GM12878 (cell line): ENCODE measurements around the gene MEIS1. TPM values are rescaled to one million over a fixed set of nuclear protein-coding genes. Genes with fewer than 3 reads are reported as not detected.
"Not testable (repeated sequence)": the region's sequence is repeated elsewhere in the genome, so short reads cannot be mapped to it uniquely, and the experiment has no call there.

Experiments used
- ATAC-seq: fragments of 200-7000 bp; cut with Tn5 transposase; 3 replicates; pipeline ENCODE4 v1.9.1; 2020; ENCODE audit warnings: mild to moderate bottlenecking, moderate library complexity
- BruUV-seq: library from RNA; stranded (reverse); fragments of 400-500 nt; replicated peaks from 2 replicates; lab custom pipeline; 2021; lab: Mats Ljungman, UMichigan
- CTCF ChIA-PET: fragments of 300-600 bp; sonication (Branson Sonifier 250); formaldehyde crosslinking; extraction: SDS; loops from one replicate; lab custom pipeline; 2021; ENCODE audit warnings: inconsistent platforms; lab: Yijun Ruan, JAX
- POLR2A ChIA-PET: fragments of 350-600 bp; formaldehyde crosslinking; extraction: SDS; loops from one replicate; lab custom pipeline; 2021; ENCODE audit warnings: inconsistent platforms; lab: Charles Lee
- RAD21 ChIA-PET: fragments of 300-600 bp; sonication (Branson Sonifier 250); formaldehyde crosslinking; loops from one replicate; lab custom pipeline; 2023; ENCODE audit warnings: antibody characterized with exemption; ENCODE audit not compliant: unreplicated experiment; lab: Charles Lee
- SMC1A ChIA-PET: fragments of 300-600 bp; sonication (Branson Sonifier 250); formaldehyde crosslinking; loops from one replicate; lab custom pipeline; 2023; ENCODE audit not compliant: unreplicated experiment, uncharacterized antibody; lab: Charles Lee
- DNase-seq: peaks from one replicate; pipeline ENCODE4 v3.0.0-alpha.2; 2011; ENCODE audit warnings: low read depth, low spot score
- FAIRE-seq: peaks from 3 replicates; lab custom pipeline; 2011; peaks lifted over from hg19 to GRCh38; lab: Jason Lieb, UNC
- H2AFZ ChIP-seq: 2 replicates; pipeline ENCODE4 v1.6.0; 2011; ENCODE audit warnings: low read depth, low read length, control low read depth; ENCODE audit not compliant: control insufficient read depth
- H3K27ac ChIP-seq: 2 replicates; pipeline ENCODE4 v1.5.1; 2011; ENCODE audit warnings: control low read depth; ENCODE audit not compliant: control insufficient read depth, insufficient read depth
- H3K27me3 ChIP-seq, 2 experiments: replicated peaks in 1 of 2; 2 replicates each; pipeline versions ENCODE4 v1.6.0 to v1.6.1; 2011; ENCODE audit warnings: low read length in 1 of 2; ENCODE audit not compliant: control insufficient read depth in 2 of 2, insufficient read depth in 2 of 2
- H3K36me3 ChIP-seq, 2 experiments: 2 replicates each; pipeline ENCODE4 v1.5.1; 2011; ENCODE audit warnings: low read length in 1 of 2; ENCODE audit not compliant: control insufficient read depth in 2 of 2, insufficient read depth in 2 of 2
- H3K4me1 ChIP-seq: 2 replicates; pipeline ENCODE4 v1.6.1; 2011; ENCODE audit warnings: mild to moderate bottlenecking, low read length, moderate library complexity, mixed read lengths; ENCODE audit not compliant: control insufficient read depth, insufficient read depth
- H3K4me2 ChIP-seq: 2 replicates; pipeline ENCODE4 v1.6.0; 2011; ENCODE audit warnings: control low read depth; ENCODE audit not compliant: control insufficient read depth, insufficient read depth
- H3K4me3 ChIP-seq: fragments of 200-600 bp; sonication (generic); 2 replicates; pipeline ENCODE4 v1.5.1; 2016
- H3K79me2 ChIP-seq: 2 replicates; pipeline ENCODE4 v1.6.0; 2011; ENCODE audit warnings: low read length; ENCODE audit not compliant: control insufficient read depth, insufficient read depth
- H3K9ac ChIP-seq: 2 replicates; pipeline ENCODE4 v1.8.0; 2011; ENCODE audit warnings: low read length, control low read depth, mixed read lengths; ENCODE audit not compliant: control insufficient read depth, insufficient read depth
- H3K9me3 ChIP-seq: replicated peaks from 3 replicates; pipeline ENCODE4 v1.5.1; 2011; ENCODE audit warnings: mild to moderate bottlenecking, low read length; ENCODE audit not compliant: control insufficient read depth, insufficient read depth
- H4K20me1 ChIP-seq: 2 replicates; pipeline ENCODE4 v1.6.0; 2011; ENCODE audit not compliant: control insufficient read depth, insufficient read depth
- ATF7 ChIP-seq: fragments of 450-650 bp; IDR thresholded peaks from 2 replicates; pipeline ENCODE4 v1.6.1; 2016; ENCODE audit warnings: low read depth, mild to moderate bottlenecking
- BRCA1 ChIP-seq: IDR thresholded peaks from 2 replicates; pipeline ENCODE4 v1.6.1; 2011; ENCODE audit warnings: low read depth, low read length, improper control_type of control experiment
- CBFB ChIP-seq: IDR thresholded peaks from 2 replicates; pipeline ENCODE4 v1.6.1; 2016; ENCODE audit warnings: antibody characterized with exemption, low read depth
- EED ChIP-seq: sonication (generic); IDR thresholded peaks from 2 replicates; pipeline ENCODE4 v1.6.1; 2016; ENCODE audit warnings: antibody characterized with exemption, low read depth
- IKZF2 ChIP-seq, 2 experiments: fragments of 450-650 bp; IDR thresholded peaks; 2 replicates each; pipeline ENCODE4 v1.6.1; 2017; ENCODE audit warnings: mild to moderate bottlenecking in 2 of 2, moderate library complexity in 2 of 2
- MYB ChIP-seq: fragments of 150-350 bp; IDR thresholded peaks from 2 replicates; pipeline ENCODE4 v1.6.1; 2014; ENCODE audit warnings: mild to moderate bottlenecking, low read depth, low read length, borderline replicate concordance
- MYC ChIP-seq: IDR thresholded peaks from 2 replicates; pipeline ENCODE4 v1.6.1; 2011; ENCODE audit warnings: mild to moderate bottlenecking, low read length, moderate library complexity, inconsistent platforms; ENCODE audit not compliant: insufficient read depth, insufficient replicate concordance, insufficient read length, severe bottlenecking
- POU2F2 ChIP-seq: IDR thresholded peaks from 3 replicates; pipeline ENCODE4 v1.6.1; 2011; ENCODE audit warnings: low read depth, mild to moderate bottlenecking, low read length, borderline replicate concordance
- RBBP5 ChIP-seq: fragments of 200-600 bp; sonication (generic); conservative IDR thresholded peaks from 2 replicates; pipeline ENCODE4 v1.6.1; 2016
- STAT1 ChIP-seq: fragments of 450-650 bp; conservative IDR thresholded peaks from 2 replicates; pipeline ENCODE4 v1.6.1; 2014; ENCODE audit warnings: antibody characterized with exemption, mild to moderate bottlenecking
- SUPT20H ChIP-seq: IDR thresholded peaks from 2 replicates; pipeline ENCODE4 v1.6.1; 2011; ENCODE audit warnings: low read depth, mild to moderate bottlenecking, low read length, moderate library complexity, borderline replicate concordance; ENCODE audit not compliant: control insufficient read depth
- SUZ12 ChIP-seq: fragments of 200-600 bp; sonication (generic); IDR thresholded peaks from one replicate; pipeline ENCODE4 v1.6.1; 2018; ENCODE audit warnings: antibody characterized with exemption, mild to moderate bottlenecking; ENCODE audit not compliant: unreplicated experiment
- WGBS: methylation state at CpG from one replicate; pipeline ENCODE4 v1.1.6; 2016; ENCODE audit warnings: low lambda C conversion rate; ENCODE audit not compliant: insufficient replicate concordance, insufficient coverage; ENCODE audit errors: missing lambda C conversion rate; 5-methylcytosine and 5-hydroxymethylcytosine counted together
- in situ Hi-C: fragments of 300-500 bp; cut with MboI; formaldehyde crosslinking; loops from 9 replicates; pipeline ENCODE4 v1.14.3; 2018; ENCODE audit warnings: mixed read lengths
- intact Hi-C: fragments of 100-400 bp; cut with micrococcal nuclease; formaldehyde crosslinking; loops from one replicate; pipeline ENCODE4 v1.14.2; 2022; ENCODE audit not compliant: unreplicated experiment
- polyA plus RNA-seq, 11 experiments: library from polyadenylated mRNA; depleted of rRNA in 4 of 11; unstranded in 6 of 11; stranded (reverse) in 5 of 11; fragments of >200 nt; fragmentation: Nextera tagmentation in 4 of 11; fragmentation: Illumina TruSeq in 1 of 11; extraction: Ambion mirVana in 4 of 11; extraction: Trizol in 1 of 11; gene quantifications; 1 replicate in 1 of 11; 2 replicates in 10 of 11; pipeline versions ENCODE4 v1.2.1 to v1.2.3, GENCODE V29; 2011 to 2016; ENCODE audit warnings: inconsistent platforms in 2 of 11, missing spikeins in 2 of 11, low read depth in 1 of 11
- total RNA-seq, 4 experiments: library from RNA; depleted of rRNA in 3 of 4; stranded (reverse); fragments of >200 nt in 3 of 4; fragmentation: Illumina TruSeq in 1 of 4; extraction: Trizol in 1 of 4; gene quantifications; 2 replicates each; pipeline versions ENCODE4 v1.2.1 to v1.2.3, GENCODE V29; 2013 to 2021
- TF ChIP-seq, protein P1 (sequence below): IDR thresholded peaks from 2 replicates; pipeline ENCODE4 v1.6.1; 2012; ENCODE audit warnings: low read depth, low read length, improper control_type of control experiment
- TF ChIP-seq, protein P2 (sequence below): fragments of 450-650 bp; IDR thresholded peaks from 2 replicates; pipeline ENCODE4 v1.6.1; 2017; ENCODE audit warnings: borderline replicate concordance
- TF ChIP-seq, protein P3 (sequence below): fragments of 450-650 bp; IDR thresholded peaks from 2 replicates; pipeline ENCODE4 v1.6.1; 2017; ENCODE audit warnings: mild to moderate bottlenecking

The MEIS1 gene
- total and polyA plus RNA-seq, 10 of the 15 experiments (the other 5 are each of a cell fraction or from before 2014, with no cell fraction given) = 0.04 to 0.31 (median 0.14) TPM; not detected in 6

DNA sequence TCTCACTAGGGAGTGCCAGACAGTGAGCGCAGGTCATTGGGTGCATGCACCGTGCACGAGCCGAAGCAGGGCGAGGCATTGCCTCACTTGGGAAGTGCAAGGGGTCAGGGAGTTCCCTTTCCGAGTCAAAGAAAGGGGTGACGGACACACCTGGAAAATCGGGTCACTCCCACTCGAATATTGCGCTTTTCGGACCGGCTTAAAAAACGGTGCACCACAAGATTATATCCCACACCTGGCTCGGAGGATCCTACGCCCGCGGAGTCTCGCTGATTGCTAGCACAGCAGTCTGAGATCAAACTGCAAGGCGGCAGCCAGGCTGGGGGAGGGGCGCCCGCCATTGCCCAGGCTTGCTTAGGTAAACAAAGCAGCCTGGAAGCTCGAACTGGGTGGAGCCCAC is 43.7 kb upstream of the MEIS1 start:
- H3K36me3 ChIP-seq, DNase-seq, intact Hi-C loops, H3K9ac ChIP-seq, H4K20me1 ChIP-seq, H3K27ac ChIP-seq, RAD21 ChIA-PET, in situ Hi-C loops, H3K4me3 ChIP-seq, H2AFZ ChIP-seq, H3K9me3 ChIP-seq, BruUV-seq, ATAC-seq, H3K4me1 ChIP-seq, CTCF ChIA-PET, H3K4me2 ChIP-seq, SMC1A ChIA-PET, H3K27me3 ChIP-seq, H3K79me2 ChIP-seq, POLR2A ChIA-PET, FAIRE-seq: not testable (repeated sequence)
- WGBS = 73% methylated on average over 14 of the region's 22 CpGs

DNA sequence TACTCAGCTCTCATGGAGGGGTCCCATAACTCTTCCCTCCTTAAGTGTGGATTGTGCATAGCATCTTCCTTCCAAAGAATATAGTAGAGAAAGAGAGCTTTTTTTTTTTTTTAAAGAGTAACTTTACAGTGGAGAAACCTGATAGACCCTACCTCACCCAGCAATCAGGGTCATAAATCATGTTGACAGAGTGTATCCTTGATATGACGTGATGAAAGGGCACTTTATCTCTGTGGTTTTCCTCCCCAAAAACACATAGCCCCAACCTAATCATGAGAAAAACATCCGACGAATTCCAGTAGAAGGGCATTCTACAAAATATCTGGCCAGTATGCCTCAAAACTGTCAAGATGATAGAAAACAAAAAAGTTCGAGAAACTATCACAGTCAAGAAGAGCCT is 29.5 kb upstream of the MEIS1 start:
- H3K36me3 ChIP-seq = no peaks in the 10 kb centered on the region
- H3K79me2 ChIP-seq = no peaks in the 10 kb centered on the region
- in situ Hi-C loops = no loop called here
- H3K9me3 ChIP-seq = no peaks in the 10 kb centered on the region
- ChIA-PET RAD21 (no interaction called here), SMC1A (no interaction called here), POLR2A (no interaction called here), CTCF (no interaction called here)
- no peaks in the 10 kb centered on the region for H3K4me1 ChIP-seq
- no peak overlapping the region for H3K4me3 ChIP-seq
- H4K20me1 ChIP-seq = no peaks in the 10 kb centered on the region
- ATAC-seq (no peak), DNase-seq (no peak), FAIRE-seq (no peak)
- no peak overlapping the region for H3K9ac ChIP-seq
- no peak overlapping the region for H3K27ac ChIP-seq
- 12% methylated on average over 4 of the region's 4 CpGs for WGBS
- no peak overlapping the region for H3K4me2 ChIP-seq
- intact Hi-C loops = no loop called here
- H3K27me3 ChIP-seq = no peaks in the 10 kb centered on the region
- BruUV-seq = no TSS peak
- H2AFZ ChIP-seq = no peak overlapping the region
- TF ChIP-seq SUPT20H = no peak
- no peak for TF ChIP-seq EED
- TF ChIP-seq, protein P1, sequence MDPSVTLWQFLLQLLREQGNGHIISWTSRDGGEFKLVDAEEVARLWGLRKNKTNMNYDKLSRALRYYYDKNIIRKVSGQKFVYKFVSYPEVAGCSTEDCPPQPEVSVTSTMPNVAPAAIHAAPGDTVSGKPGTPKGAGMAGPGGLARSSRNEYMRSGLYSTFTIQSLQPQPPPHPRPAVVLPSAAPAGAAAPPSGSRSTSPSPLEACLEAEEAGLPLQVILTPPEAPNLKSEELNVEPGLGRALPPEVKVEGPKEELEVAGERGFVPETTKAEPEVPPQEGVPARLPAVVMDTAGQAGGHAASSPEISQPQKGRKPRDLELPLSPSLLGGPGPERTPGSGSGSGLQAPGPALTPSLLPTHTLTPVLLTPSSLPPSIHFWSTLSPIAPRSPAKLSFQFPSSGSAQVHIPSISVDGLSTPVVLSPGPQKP = no peak
- no peak for TF ChIP-seq MYC
- TF ChIP-seq POU2F2 = no peak
- TF ChIP-seq, protein P2, sequence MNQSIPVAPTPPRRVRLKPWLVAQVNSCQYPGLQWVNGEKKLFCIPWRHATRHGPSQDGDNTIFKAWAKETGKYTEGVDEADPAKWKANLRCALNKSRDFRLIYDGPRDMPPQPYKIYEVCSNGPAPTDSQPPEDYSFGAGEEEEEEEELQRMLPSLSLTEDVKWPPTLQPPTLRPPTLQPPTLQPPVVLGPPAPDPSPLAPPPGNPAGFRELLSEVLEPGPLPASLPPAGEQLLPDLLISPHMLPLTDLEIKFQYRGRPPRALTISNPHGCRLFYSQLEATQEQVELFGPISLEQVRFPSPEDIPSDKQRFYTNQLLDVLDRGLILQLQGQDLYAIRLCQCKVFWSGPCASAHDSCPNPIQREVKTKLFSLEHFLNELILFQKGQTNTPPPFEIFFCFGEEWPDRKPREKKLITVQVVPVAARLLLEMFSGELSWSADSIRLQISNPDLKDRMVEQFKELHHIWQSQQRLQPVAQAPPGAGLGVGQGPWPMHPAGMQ = no peak
- no peak for TF ChIP-seq BRCA1
- no peak for TF ChIP-seq SUZ12
- no peak for TF ChIP-seq IKZF2 (IDR thresholded peaks at IDR 0.05)
- no peak for TF ChIP-seq ATF7
- TF ChIP-seq MYB = no peak
- TF ChIP-seq, protein P3, sequence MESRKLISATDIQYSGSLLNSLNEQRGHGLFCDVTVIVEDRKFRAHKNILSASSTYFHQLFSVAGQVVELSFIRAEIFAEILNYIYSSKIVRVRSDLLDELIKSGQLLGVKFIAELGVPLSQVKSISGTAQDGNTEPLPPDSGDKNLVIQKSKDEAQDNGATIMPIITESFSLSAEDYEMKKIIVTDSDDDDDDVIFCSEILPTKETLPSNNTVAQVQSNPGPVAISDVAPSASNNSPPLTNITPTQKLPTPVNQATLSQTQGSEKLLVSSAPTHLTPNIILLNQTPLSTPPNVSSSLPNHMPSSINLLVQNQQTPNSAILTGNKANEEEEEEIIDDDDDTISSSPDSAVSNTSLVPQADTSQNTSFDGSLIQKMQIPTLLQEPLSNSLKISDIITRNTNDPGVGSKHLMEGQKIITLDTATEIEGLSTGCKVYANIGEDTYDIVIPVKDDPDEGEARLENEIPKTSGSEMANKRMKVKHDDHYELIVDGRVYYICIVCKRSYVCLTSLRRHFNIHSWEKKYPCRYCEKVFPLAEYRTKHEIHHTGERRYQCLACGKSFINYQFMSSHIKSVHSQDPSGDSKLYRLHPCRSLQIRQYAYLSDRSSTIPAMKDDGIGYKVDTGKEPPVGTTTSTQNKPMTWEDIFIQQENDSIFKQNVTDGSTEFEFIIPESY = no peak
- TF ChIP-seq RBBP5 = no peak
- TF ChIP-seq STAT1 = no peak
- TF ChIP-seq CBFB = no peak
